ENCODE data around the gene GOSR1.
"Not testable (repeated sequence)": the region's sequence is repeated elsewhere in the genome, so short reads cannot be mapped to it uniquely, and the experiment has no call there.

The GOSR1 gene

DNA sequence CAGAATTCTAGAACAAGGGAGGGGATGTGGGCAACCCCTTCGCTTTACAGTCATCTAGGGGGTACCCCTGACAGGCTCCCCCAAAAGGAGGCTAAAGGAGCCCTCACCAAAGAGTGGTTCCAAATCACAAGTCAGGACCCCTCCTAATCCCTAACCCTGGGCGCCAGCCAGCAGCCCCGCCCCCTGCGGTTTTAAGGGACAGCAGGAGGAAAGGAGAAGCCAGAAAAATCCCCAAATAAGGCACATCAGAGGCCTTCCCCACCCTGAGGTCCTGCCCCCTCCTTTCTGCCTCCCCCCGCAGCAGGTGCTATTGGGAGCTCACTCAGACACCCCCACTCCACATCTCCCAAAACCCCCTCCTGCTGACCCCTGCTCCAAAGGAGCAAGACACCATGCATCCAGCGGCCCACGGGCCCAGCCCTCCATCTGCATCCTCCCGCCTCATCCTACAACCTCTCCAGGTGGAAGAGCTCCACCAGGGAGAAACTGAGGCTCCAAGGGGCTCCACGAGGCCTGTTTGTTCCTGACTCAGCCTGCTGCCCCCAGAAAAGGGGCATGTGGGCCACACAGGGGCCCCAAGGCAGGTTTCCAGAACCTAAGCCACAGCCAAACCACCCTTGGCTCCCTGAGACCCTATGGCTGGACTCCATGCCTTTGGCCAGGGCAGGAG is 93.5 kb downstream of the GOSR1 start:
- DNase-seq (ENCODE audit: low read depth) = no peak
- H3K4me3 ChIP-seq (ENCODE audit: low read depth, low read length) = no peak overlapping the region

DNA sequence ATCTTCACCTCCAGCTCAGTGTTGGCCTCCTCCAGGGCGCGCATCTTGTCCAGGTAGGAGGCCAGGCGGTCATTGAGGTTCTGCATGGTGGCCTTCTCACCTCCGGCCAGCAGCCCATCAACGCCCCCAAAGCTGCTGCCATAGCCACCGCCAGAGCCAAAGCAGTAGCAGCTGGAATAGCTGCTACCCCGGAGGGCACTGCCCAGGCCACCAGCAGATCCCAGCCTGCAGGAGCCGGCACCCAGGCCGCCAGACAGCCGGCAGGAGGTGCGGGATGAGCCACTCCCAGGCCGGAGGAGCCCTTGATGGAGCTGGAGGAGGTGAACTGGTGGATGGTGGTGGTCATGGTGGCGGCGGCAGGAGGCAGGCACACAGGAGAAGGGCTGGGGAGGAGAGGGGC is 94.2 kb downstream of the GOSR1 start:
- DNase-seq (ENCODE audit: low read depth); H3K4me3 ChIP-seq (ENCODE audit: low read depth, low read length): not testable (repeated sequence)

GRCh38 chr17:30571921-30572320 is 94.7 kb downstream of the GOSR1 start:
- DNase-seq (ENCODE audit: low read depth) = no peak
- H3K4me3 ChIP-seq (ENCODE audit: low read depth, low read length) = no peak overlapping the region

- not testable (repeated sequence) for H3K4me3 ChIP-seq (ENCODE audit: low read depth, low read length); DNase-seq (ENCODE audit: low read depth)
Measured at GRCh38 chr17:30572651-30573554, 95.7 kb downstream of the GOSR1 start.

DNA sequence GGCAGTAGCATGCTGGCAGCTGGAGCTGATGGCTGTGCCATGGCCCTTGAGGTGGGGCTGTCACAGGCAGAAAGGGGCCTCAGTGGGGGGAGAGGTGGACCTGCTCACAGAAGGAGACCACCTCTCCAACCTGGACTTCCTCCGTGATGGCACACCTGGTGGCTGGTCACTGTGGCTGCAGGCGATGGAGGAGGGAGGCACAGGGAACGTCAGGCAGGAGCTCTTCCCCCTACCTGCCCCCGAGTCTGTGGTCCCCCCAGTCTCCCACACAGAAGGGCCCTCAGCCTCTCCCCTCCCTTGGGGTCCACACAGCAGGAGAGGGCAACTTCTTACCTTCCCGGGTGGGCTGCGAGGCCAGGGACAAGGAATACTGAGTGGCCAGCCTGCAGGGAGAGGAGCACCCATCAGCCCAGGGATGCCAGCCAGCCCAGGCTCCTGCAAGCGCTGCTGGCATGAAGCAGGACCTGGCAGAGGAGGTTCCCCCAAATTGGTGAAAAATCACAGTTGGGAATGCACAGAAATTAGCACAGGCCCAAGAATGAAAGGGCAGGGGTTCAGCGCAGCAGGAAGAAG is 96.5 kb downstream of the GOSR1 start:
- DNase-seq (ENCODE audit: low read depth) = no peak

DNA sequence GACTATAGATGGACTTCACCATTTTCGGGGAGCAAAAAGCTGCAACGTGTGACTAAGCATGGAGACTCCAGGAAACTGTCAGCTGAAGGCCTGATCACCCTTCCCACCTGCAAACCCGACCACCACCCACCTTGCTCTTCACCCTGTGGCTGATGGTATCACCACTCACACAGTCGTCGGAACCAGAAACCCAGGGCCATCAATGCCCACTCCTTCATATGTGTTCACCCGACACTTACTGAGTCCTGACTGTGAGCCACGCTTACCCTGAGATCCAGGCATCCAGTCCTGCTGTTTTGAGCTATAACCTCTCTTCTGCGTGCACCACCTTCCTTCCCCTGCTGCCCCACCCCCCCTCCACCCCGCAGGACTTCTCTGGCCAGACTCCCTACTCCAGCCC is 97.1 kb downstream of the GOSR1 start:
- not testable (repeated sequence) for DNase-seq (ENCODE audit: low read depth); H3K4me3 ChIP-seq (ENCODE audit: low read depth, low read length)

More for the DNA sequence above, 96.5 kb downstream of the GOSR1 start:
- H3K4me3 ChIP-seq (ENCODE audit: low read depth, low read length) = no peak overlapping the region

- H3K4me3 ChIP-seq (ENCODE audit: low read depth, low read length); DNase-seq (ENCODE audit: low read depth): not testable (repeated sequence)
Measured at GRCh38 chr17:30574806-30575205, 97.6 kb downstream of the GOSR1 start.

DNA sequence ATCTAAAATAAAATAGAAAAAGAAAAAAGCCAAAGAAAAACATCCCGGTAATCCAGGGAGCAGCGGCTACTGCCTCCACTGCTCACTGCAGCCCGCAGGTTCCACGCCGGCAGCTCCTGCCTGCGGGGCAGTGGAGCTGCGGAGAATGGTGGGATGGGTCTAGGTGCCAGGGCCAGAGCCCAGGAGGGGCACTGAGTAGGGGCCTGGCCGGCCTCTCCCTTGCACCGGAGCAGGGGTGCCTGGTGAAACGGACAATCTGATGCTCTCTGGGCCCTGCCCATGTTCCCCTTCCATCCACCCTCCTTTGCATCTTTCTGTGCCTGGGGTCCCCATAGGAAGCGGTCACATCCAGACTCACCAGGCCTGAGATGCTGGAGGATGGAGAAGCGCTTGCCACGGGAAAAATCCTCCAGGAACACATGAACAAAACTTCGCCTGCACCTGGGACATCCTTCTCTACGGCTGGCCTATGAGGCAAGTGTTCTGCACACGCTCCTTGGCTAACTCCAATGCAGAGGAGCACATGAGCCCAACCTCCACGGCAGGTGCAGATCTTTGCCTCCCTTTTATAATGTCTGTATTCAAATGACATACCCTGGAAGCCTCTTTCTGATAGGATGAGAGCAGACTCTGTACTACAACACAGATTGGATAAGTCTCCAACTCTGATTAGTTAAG is 98.6 kb downstream of the GOSR1 start:
- not testable (repeated sequence) for H3K4me3 ChIP-seq (ENCODE audit: low read depth, low read length); DNase-seq (ENCODE audit: low read depth)

GRCh38 chr17:30576326-30576861 is 99.2 kb downstream of the GOSR1 start:
- H3K4me3 ChIP-seq (ENCODE audit: low read depth, low read length) = peak overlapping the region; percentile 7
- DNase-seq (ENCODE audit: low read depth) = no peak
